Stimulated activated memory B cell treated with anti-CD40 and anti-IgM and Interleukin-4, amounts not matched to agents 10 μg/mL and 1 μg/mL and 100 μg/mL, for 72 hours (primary cell): Measurements from ENCODE around the gene KCNK6.

Experiments
- ATAC-seq: fragments of 150-1000 bp; cut with Tn5 transposase; 2 replicates; pipeline ENCODE4 v1.10.0; 2021
- H3K27ac Mint-ChIP-seq: one replicate; pipeline ENCODE4 v1.8.0; 2022; ENCODE audit warnings: mild to moderate bottlenecking, mixed read lengths
- H3K27me3 Mint-ChIP-seq: one replicate; pipeline ENCODE4 v1.8.0; 2022; ENCODE audit warnings: mixed read lengths
- H3K36me3 Mint-ChIP-seq: one replicate; pipeline ENCODE4 v1.8.0; 2022; ENCODE audit warnings: mixed read lengths
- H3K4me1 Mint-ChIP-seq: one replicate; pipeline ENCODE4 v1.8.0; 2022; ENCODE audit warnings: mixed read lengths
- H3K4me3 Mint-ChIP-seq: one replicate; pipeline ENCODE4 v1.8.0; 2022; ENCODE audit warnings: mild to moderate bottlenecking, moderate library complexity, mixed read lengths
- H3K9me3 Mint-ChIP-seq: one replicate; pipeline ENCODE4 v1.8.0; 2022; ENCODE audit warnings: mixed read lengths

The KCNK6 gene

DNA sequence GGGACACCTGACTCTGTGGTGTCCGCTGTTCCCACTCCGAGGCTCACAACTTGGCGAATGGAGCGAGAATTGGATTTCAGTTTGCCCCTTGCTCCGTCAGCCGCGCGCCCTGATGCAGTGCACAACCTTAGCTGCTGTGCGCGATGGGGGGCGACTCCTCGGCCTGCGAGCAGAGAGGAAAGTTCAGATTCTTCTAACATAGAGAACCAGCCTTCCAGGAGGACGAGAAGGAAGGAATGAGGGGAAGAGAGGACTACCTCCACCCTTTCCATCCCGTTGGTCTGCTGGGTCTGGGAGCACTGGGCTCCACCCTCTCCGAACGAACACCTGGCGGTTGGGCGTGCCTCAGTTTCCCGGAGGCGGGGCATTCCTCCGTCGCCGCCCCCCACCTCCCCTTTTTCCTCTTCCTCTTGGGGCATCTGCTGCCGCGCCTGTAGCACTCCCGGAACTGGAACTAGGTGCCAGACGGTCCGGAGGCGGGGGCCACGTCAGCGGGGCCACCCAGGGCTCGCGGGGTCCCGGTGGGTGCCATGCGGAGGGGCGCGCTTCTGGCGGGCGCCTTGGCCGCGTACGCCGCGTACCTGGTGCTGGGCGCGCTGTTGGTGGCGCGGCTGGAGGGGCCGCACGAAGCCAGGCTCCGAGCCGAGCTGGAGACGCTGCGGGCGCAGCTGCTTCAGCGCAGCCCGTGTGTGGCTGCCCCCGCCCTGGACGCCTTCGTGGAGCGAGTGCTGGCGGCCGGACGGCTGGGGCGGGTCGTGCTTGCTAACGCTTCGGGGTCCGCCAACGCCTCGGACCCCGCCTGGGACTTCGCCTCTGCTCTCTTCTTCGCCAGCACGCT is at the start of gene KCNK6:
Gene KCNK6 (plus strand): TSS at position 425 of the 838 bp plus-strand sequence. CDS start 106 bp downstream, at position 531.
- peak; percentile 27 for ATAC-seq
- no peaks in the 10 kb centered on the region for H3K9me3 Mint-ChIP-seq
- H3K4me3 Mint-ChIP-seq, result peak within 1 kb of the TSS; percentile 86
- peak within 1 kb of the TSS; percentile 82 for H3K27ac Mint-ChIP-seq
- no peaks in the 10 kb centered on the region for H3K36me3 Mint-ChIP-seq
- H3K4me1 Mint-ChIP-seq, result peaks cover 55% of the 10 kb centered on the region
- H3K27me3 Mint-ChIP-seq, result no peaks in the 10 kb centered on the region

GRCh38 chr19:38270587-38271167 is 49.0 kb upstream of the KCNK6 start:
- no peaks in the 10 kb centered on the region for H3K27me3 Mint-ChIP-seq
- peaks cover 68% of the 10 kb centered on the region for H3K4me1 Mint-ChIP-seq
- peaks cover 53% of the 10 kb centered on the region for H3K36me3 Mint-ChIP-seq
- no peak for ATAC-seq
- peak overlapping the region; percentile 35 for H3K27ac Mint-ChIP-seq
- H3K9me3 Mint-ChIP-seq, result no peaks in the 10 kb centered on the region
- no peak overlapping the region for H3K4me3 Mint-ChIP-seq

DNA sequence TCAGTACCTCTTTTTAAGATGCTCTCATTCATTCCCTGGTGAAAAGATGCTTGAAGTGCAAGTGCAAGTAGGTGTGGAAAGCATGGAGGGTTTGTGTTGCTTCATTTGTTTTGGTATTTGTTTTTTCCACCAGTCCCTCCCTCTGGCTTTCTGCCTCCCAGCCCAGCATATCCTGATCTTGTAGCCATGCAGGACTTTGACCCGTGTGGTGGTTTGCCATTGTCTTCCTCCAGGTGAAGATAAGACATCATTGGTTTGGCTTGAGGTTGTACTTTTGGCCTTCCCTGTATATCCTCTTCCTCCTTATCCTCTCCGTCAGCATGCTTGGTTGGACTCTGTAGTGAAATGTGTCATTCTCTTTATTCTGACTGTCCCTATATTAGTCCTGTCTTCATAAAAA is 46.1 kb upstream of the KCNK6 start:
- Mint-ChIP-seq H3K4me1 (peaks cover 40% of the 10 kb centered on the region), H3K36me3 (peaks cover 34% of the 10 kb centered on the region), H3K9me3 (no peaks in the 10 kb centered on the region), H3K27ac (no peak overlapping the region), H3K4me3 (no peak overlapping the region), H3K27me3 (no peaks in the 10 kb centered on the region)
- ATAC-seq, result no peak

- Mint-ChIP-seq H3K36me3 (peaks cover 34% of the 10 kb centered on the region), H3K27ac (no peak overlapping the region), H3K4me1 (peaks cover 29% of the 10 kb centered on the region), H3K27me3 (no peaks in the 10 kb centered on the region), H3K4me3 (no peak overlapping the region), H3K9me3 (no peaks in the 10 kb centered on the region)
- no peak for ATAC-seq
Measured at GRCh38 chr19:38274739-38275138, 44.9 kb upstream of the KCNK6 start.

DNA sequence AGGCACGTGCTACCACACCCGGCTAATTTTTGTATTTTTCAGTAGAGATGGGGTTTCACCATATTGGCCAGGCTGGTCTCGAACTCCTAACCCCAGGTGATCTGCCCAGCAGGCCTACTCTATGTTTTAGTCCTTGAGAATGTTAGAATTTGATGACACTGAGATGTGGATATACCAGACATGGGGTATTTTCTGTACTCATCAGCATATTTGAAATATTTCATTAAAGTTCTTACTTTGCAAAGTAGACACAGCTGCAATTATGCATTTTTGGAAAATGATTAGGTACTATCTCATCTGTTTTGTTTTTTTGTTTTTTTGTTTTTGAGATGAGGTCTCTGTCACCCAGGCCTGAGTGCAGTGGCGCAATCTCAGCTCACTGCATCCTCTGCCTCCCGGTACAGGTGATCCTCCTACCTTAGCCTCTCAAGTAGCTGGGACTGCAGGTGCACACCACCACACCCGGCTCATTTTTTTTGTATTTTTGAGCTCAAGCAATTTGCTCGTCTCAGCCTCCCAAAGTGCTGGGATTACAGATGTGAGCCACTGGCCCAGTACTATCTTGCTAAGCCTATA is 42.6 kb upstream of the KCNK6 start:
- no peak overlapping the region for H3K27ac Mint-ChIP-seq
- no peak for ATAC-seq
- peaks cover 20% of the 10 kb centered on the region for H3K4me1 Mint-ChIP-seq
- H3K9me3 Mint-ChIP-seq, result no peaks in the 10 kb centered on the region
- no peak overlapping the region for H3K4me3 Mint-ChIP-seq
- H3K27me3 Mint-ChIP-seq, result no peaks in the 10 kb centered on the region
- H3K36me3 Mint-ChIP-seq, result peaks cover 32% of the 10 kb centered on the region

GRCh38 chr19:38277549-38277948 is 42.1 kb upstream of the KCNK6 start:
- H3K9me3 Mint-ChIP-seq, result no peaks in the 10 kb centered on the region
- no peaks in the 10 kb centered on the region for H3K27me3 Mint-ChIP-seq
- peaks cover 30% of the 10 kb centered on the region for H3K36me3 Mint-ChIP-seq
- no peak overlapping the region for H3K27ac Mint-ChIP-seq
- no peak for ATAC-seq
- no peak overlapping the region for H3K4me3 Mint-ChIP-seq
- peaks cover 17% of the 10 kb centered on the region for H3K4me1 Mint-ChIP-seq

DNA sequence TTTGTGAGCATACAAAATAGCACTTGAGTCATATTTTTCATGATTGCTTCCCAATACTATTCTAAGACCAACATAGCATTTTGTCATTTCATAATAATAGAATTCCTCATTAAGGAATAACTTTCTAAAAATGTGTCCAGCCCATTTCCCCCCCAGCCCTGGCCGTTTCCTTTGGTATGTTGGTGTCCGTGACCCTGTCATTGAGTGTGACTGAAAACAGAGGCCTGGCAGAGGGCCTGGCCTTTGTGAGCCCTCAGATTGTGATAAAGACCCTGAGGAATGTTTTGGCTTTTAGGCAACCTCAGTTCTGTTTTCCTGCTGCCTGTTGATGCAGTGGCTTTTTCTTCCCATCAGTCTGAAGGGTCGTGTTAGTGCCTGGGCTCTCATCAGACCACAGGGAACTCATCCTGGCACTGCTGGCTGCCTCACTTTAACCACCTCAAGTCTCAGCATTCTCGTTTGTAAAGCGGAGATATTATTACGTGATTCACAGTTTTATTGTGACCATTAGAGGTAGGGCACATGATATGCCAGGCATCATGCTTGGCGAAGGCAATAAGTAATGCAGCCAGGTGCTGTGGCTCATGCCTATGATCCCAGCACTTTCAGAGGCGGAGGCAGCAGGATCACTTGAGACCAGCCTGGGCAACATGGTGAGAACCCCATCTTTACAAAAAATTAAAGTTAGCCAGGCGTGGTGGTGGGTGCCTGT is 41.5 kb upstream of the KCNK6 start:
- H3K4me3 Mint-ChIP-seq, result no peak overlapping the region
- H3K27ac Mint-ChIP-seq, result no peak overlapping the region
- no peaks in the 10 kb centered on the region for H3K27me3 Mint-ChIP-seq
- peaks cover 30% of the 10 kb centered on the region for H3K36me3 Mint-ChIP-seq
- no peaks in the 10 kb centered on the region for H3K9me3 Mint-ChIP-seq
- no peak for ATAC-seq
- H3K4me1 Mint-ChIP-seq, result peaks cover 16% of the 10 kb centered on the region

GRCh38 chr19:38278751-38279150 is 40.9 kb upstream of the KCNK6 start:
- Mint-ChIP-seq H3K36me3 (peaks cover 24% of the 10 kb centered on the region), H3K27ac (no peak overlapping the region), H3K4me1 (peaks cover 10% of the 10 kb centered on the region), H3K27me3 (no peaks in the 10 kb centered on the region), H3K4me3 (no peak overlapping the region), H3K9me3 (no peaks in the 10 kb centered on the region)
- ATAC-seq, result no peak

- no peaks in the 10 kb centered on the region for H3K9me3 Mint-ChIP-seq
- no peaks in the 10 kb centered on the region for H3K27me3 Mint-ChIP-seq
- no peak overlapping the region for H3K27ac Mint-ChIP-seq
- H3K4me3 Mint-ChIP-seq, result no peak overlapping the region
- ATAC-seq, result no peak
- H3K36me3 Mint-ChIP-seq, result peaks cover 24% of the 10 kb centered on the region
- peaks cover 18% of the 10 kb centered on the region for H3K4me1 Mint-ChIP-seq
Measured at GRCh38 chr19:38280030-38280921, 39.4 kb upstream of the KCNK6 start.

- H3K36me3 Mint-ChIP-seq, result peaks cover 41% of the 10 kb centered on the region
- H3K4me1 Mint-ChIP-seq, result peaks cover 18% of the 10 kb centered on the region
- no peak overlapping the region for H3K27ac Mint-ChIP-seq
- no peaks in the 10 kb centered on the region for H3K9me3 Mint-ChIP-seq
- no peak for ATAC-seq
- no peaks in the 10 kb centered on the region for H3K27me3 Mint-ChIP-seq
- H3K4me3 Mint-ChIP-seq, result no peak overlapping the region
Measured at GRCh38 chr19:38281811-38282566, 37.7 kb upstream of the KCNK6 start.

DNA sequence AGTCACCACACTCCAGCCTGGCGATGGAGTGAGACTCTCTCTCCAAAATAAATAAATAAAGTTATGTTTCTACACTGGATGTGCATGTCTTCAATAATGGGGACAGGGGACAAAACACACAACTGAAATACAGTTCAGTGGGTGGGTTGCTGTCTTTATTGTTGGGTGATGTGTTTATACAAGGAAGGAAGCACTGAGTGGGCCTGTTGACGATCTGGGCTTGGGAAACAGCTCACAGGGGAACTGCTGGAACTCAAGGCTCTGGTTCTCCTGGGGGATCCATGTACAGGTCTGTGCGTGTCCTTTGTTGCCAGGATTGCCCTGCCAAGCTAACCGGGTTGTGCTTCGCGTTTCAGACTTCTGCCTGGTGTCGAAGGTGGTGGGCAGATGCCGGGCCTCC is 36.4 kb upstream of the KCNK6 start:
- ATAC-seq, result no peak
- Mint-ChIP-seq H3K4me3 (no peak overlapping the region), H3K9me3 (no peaks in the 10 kb centered on the region), H3K36me3 (peaks cover 53% of the 10 kb centered on the region), H3K4me1 (peaks cover 18% of the 10 kb centered on the region), H3K27ac (no peak overlapping the region), H3K27me3 (no peaks in the 10 kb centered on the region)

DNA sequence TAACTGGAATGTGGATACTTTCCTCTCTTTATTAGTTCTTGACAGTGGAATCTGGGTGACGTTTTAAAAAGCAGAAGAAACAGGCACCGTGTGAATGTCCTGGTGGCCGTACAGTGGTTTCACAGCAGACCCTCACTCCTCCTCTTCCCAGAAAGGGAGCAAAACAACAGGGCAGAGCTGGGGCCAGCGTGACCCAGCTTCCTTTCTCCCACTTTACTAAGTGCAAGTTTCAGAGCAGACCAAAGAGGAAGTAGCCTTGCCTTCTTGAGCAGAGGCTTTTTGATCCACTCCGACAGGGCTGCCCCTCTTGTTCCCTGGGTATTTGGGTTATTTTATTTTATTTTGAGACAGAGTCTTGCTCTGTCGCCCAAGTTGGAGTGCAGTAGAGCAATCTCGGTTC is 35.2 kb upstream of the KCNK6 start:
- Mint-ChIP-seq H3K9me3 (no peaks in the 10 kb centered on the region), H3K4me1 (peaks cover 18% of the 10 kb centered on the region), H3K4me3 (no peak overlapping the region), H3K27me3 (no peaks in the 10 kb centered on the region), H3K27ac (peak overlapping the region; percentile 85), H3K36me3 (peaks cover 58% of the 10 kb centered on the region)
- peak; percentile 75 for ATAC-seq

GRCh38 chr19:38285567-38285966 is 34.1 kb upstream of the KCNK6 start:
- Mint-ChIP-seq H3K9me3 (no peaks in the 10 kb centered on the region), H3K36me3 (peaks cover 66% of the 10 kb centered on the region), H3K27me3 (no peaks in the 10 kb centered on the region), H3K27ac (no peak overlapping the region), H3K4me1 (peaks cover 18% of the 10 kb centered on the region), H3K4me3 (no peak overlapping the region)
- ATAC-seq, result no peak

GRCh38 chr19:38287604-38288003 is 32.0 kb upstream of the KCNK6 start:
- Mint-ChIP-seq H3K27me3 (no peaks in the 10 kb centered on the region), H3K27ac (no peak overlapping the region), H3K4me3 (no peak overlapping the region), H3K9me3 (no peaks in the 10 kb centered on the region), H3K4me1 (peaks cover 9% of the 10 kb centered on the region), H3K36me3 (peaks cover 74% of the 10 kb centered on the region)
- ATAC-seq, result no peak
